ENCODE data around the gene ANKRD33. TPM values are rescaled to one million over a fixed set of nuclear protein-coding genes. Genes with fewer than 3 reads are reported as not detected.

The ANKRD33 gene
- polyA plus RNA-seq, 1 donor, result 0.17 TPM

DNA sequence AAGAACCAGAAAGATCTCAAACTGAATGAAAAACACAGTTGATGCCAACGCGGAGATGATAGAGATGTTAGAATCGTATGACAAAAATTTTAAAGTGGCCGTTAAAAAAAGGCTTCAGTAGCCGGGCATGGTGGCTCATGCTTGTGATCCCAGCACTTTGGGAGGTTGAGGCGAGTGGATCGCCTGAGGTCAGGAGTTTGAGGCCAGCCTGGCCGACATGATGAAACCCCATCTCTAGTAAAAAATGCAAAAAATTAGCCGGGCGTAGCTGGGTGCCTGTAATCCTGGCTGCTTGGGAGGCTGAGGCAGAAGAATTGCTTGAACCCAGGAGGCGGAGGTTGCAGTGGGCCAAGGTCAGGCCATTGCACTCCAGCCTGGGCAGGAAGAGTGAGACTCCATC, 14.0 kb downstream of the ANKRD33 start:
- DNase-seq, result no peak

DNA sequence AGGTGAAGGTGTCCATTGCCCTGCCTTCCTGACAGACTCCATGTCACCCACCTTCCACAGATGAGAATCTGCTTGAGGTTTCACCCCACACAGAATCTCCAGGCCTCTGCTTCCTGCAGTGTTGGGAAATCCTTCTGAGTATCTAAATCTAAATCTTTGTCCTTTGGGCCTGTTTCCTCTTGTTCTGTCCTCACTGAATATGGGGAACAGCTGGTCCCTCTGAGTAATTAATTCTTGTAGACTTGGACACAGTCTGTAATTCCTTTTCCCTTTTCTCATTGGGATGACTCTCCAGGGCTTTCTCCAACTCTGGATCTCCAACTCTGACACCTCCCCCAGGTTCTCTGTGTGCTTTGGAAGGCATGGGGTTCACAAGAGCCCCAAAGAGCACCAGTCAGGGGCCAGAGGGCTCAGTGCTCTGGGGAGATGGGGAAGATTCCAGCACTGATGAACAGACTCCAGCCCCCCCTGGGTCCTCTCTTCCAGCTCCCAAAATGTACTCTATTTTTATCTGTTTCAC, 17.1 kb downstream of the ANKRD33 start:
- no peak for DNase-seq

DNA sequence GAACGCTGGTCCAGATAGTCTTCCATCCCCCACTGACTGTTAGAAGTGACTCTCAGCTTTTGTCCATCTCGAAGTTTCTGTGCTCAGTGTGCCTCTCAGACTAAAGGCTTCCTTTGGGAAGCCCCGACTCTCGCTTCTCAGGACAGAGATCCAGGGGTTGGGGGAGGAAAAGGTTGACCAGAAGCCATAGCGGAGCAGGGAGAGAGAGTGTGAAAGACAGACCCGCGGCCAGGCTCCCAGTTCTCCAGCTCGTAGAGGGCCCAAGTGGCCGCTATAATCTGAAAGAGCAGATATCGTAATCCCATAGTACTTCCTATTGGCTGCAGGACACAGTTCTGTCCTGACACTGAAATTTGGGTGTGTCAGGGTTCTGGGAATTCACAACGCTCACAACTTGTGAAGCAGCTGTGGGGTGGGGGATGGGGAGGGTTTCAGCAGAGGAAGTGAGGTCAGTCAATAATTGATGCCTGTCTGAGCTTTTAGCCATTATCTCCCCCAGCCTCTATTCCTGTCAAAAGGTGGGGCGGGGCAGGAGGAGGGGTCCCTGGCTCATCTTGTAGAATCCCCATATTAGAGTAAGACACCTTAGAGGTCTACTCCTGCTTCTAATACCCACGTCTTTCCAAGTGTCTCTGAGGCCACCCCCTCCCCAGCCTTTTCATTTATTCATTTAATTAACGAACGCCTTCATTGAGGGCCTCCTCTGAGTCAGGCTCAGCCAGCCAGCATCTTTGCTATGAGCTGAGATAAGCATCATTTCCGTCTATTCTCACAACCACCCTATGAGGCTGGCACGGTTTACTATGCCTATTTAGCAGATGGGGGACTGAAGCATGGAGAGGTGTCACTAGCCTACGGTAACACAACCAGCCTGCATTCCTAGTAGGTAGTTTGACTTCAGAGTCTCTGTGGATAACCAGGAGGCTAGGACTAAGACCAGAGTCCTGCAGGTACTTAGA, 17.8 kb downstream of the ANKRD33 start:
- DNase-seq, result no peak

DNA sequence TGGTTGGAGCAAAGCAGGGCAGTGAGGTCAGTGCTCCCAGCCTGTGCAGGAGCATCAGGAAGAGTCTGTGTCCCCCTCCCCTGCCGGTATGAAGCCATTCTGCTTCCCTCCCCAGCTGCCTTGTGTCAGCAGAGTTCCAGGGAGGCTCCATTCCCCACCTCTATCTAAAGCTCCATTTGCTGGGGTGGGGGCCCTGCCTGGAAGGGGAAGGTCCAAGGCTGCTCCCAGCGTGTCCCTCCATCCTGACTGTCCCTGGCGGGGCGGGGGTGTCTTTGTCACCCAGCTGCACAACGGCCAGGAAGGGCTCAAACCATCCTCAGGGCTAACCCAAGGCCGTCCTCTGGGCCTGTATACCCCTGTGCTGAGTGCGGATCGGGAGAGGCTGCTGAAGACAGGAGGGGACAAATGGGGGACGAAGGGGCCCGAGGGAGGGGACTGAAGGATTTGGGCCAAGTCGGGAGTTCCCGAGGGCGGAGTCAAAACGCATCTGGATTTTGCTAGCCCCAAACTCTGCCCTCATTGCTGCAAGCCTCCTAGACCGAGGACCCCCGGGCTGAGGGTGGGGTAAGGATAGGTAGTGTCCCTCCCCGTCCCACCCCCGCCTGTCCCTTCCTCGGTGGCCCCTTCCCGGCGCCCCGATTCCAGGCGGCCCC, 18.7 kb downstream of the ANKRD33 start:
- no peak for DNase-seq

DNA sequence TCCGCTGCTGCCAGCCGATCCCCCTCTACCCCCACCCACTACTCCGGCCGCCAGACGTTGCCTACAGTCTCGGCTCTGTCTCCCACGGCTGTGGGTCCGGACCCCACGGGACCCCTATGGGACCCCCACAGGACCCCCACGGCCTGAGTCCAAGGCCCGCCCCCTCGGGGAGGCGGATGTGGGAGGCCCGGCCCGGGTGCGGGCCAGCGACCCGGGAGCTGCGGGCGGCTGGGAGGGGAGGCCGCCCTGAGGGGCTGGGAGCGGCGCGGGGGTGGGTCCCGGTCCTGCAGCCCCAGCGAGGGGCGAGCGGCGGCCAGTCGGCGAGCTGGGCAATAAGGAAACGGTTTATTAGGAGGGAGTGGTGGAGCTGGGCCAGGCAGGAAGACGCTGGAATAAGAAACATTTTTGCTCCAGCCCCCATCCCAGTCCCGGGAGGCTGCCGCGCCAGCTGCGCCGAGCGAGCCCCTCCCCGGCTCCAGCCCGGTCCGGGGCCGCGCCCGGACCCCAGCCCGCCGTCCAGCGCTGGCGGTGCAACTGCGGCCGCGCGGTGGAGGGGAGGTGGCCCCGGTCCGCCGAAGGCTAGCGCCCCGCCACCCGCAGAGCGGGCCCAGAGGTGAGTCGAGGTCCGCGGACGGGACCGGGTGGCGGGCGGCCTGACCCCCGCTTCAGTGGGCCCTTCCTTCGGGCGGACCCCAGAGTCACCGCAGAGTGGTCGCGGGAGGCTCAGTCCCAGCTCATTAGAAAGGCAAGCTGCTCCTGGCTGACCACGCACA, 19.4 kb downstream of the ANKRD33 start, which contains the start of gene ACVRL1:
ACVRL1 (plus strand) TSS at position 422 of the 773 bp plus-strand sequence. CDS start 4,971 bp downstream, outside the sequence.
- no peak for DNase-seq

DNA sequence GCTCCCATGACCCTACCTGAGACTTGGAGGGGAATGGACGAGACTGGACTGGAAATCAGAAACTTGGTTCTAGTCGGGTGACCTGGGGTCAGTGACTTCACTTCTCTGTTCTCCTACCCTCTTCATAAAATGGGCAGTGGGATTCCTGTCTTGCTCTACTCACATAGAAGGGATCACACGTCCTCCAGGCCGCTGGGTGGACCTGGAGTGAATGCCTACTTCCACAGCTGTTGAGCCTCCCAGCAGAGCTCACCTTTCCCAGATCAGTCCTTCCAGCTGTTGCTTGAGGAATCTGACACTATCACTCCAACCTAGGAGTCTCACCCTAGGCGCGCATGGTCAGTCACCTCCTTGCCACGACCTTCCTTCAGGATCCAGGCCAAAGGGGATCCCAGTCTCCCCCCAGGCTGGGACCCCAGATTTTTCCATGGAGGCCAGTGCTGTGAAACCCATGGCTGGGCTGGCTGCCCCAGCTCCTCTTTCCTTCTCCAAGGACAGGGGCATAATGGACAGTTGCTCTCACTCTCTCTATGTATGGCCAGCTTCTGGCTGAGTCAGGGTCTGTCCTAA, 20.0 kb downstream of the ANKRD33 start:
- DNase-seq, result no peak

DNA sequence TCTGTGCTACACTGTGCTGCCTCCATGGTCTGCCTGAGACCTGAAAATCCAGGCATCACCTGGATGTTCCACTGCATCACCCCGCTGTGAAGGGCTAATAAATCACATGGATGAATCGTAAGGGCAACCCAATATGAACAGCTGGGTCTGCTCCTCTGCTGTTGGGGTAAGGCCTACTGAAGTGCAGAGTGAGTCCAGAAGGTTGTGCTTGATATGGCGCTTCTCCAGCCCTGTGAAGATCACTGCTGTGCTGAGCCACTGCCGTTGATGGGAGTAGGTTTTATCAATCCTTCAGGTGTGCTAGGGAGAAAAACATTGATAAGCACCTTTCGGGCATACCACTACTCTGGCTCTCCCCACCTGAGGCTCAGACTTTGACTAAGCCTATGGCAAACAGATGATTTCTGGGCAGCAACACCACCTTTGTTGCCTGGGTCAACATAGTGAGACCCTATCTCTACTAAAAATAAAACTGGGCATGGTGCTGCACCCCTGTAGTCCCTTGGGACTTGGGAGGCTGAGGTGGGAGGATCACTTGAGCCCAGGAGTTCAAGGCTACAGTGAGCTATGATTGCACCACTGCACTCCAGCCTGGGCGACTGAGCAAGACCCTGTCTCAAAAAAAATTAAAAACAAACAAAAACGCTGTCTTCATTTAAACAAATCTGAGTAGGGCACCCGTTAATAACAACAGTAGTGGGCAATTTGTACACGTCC, 21.1 kb downstream of the ANKRD33 start:
- DNase-seq, result no peak

DNA sequence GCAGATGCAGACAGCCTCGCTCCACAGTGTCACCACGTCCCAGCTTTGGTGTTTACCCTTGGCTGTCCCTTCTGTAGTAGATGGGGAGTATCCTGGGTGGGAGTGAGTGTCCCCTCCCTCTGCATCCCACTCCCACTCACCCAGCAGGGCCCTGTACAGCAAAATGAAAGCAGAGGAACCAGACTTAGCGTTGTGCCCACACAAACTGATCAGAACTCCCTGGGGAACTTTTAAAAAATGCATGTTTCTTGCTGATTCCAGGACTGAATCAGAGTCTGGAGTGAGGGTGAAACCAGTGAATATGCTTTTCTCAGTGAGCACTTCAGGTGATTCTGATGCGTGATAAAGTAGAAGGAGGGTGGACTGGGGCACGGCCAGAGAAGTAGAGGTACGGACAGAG, 22.3 kb downstream of the ANKRD33 start:
- no peak for DNase-seq

DNA sequence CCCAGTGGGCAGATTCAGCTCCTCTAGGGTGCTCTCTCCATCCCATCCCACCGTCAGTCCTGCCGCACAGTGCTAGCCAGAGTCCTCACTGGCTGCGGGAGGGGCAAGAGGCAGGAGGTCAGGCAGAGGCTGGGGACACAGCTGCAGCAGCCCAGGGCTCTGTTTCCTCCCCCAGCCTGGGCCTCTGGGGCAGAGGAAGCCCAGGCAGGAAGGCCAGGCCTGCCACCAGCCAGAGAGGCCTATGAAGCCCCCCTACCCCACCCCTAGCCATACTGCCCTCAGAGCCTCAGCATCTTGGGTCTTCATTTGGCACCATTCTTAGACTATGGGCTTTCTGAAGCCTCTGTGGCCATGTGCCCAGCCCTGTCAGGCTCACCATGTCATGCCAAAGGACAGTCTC, 22.8 kb downstream of the ANKRD33 start:
- DNase-seq, result no peak

DNA sequence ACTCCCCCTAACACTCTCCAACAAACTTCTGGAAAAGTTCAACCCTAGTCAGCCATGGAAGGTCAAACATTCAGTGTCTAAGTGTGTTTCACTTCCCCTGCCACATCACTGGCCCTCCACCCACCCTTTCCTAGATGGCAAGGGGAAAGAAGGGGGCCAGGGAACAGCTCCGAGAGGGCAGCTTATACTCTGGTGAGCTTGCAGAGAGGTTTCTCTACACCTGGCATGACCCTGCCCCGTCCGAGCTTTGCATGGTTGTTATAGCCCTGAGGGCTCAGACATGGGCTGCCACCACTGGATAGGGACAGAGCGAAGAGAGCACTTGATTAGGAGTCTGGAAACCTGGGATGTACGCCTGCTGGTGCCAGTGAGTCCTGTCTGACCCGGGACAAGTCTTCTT, 23.4 kb downstream of the ANKRD33 start:
- no peak for DNase-seq

DNA sequence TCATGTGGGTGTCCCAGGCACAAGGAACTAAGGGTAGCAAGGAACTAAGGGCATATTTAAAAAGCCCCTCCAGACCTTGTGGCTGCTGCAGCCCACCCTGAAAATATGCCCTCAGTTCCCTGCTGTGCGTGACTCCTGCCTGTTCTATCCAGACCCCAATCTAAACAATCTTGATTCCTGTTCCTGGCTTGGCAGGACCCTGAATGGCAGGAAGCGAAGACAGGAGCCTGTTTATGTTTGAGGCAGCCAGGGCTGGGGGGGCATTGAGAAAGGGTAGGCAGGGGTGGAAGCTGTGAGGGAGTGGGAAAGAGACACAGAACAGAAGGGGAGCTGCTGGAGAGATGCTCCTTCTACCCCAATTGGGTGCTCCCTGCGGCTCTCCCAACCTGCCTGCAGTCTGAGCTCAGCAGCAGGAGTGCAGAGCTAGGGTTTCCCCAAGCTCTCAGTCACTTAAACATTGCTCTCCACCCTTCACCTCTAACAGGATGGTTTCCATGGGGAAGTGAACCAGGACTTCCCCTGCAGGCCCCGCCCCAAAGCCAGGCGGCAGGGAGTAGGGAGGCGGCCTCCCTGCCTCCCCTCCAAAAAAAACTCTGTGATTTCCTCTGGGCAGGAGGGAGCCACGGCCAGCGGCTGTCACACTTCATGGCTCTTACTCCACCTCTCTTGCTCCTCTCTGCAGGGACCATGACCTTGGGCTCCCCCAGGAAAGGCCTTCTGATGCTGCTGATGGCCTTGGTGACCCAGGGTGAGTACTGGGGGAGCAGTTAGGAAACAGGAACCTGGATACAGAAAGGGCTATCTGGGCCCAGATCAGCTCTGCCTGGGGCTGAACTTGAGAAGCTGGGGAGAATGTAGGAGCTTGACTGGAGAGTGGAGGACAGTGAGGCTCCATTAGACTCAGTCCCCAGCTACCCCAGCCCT, 24.1 kb downstream of the ANKRD33 start:
- no peak for DNase-seq

DNA sequence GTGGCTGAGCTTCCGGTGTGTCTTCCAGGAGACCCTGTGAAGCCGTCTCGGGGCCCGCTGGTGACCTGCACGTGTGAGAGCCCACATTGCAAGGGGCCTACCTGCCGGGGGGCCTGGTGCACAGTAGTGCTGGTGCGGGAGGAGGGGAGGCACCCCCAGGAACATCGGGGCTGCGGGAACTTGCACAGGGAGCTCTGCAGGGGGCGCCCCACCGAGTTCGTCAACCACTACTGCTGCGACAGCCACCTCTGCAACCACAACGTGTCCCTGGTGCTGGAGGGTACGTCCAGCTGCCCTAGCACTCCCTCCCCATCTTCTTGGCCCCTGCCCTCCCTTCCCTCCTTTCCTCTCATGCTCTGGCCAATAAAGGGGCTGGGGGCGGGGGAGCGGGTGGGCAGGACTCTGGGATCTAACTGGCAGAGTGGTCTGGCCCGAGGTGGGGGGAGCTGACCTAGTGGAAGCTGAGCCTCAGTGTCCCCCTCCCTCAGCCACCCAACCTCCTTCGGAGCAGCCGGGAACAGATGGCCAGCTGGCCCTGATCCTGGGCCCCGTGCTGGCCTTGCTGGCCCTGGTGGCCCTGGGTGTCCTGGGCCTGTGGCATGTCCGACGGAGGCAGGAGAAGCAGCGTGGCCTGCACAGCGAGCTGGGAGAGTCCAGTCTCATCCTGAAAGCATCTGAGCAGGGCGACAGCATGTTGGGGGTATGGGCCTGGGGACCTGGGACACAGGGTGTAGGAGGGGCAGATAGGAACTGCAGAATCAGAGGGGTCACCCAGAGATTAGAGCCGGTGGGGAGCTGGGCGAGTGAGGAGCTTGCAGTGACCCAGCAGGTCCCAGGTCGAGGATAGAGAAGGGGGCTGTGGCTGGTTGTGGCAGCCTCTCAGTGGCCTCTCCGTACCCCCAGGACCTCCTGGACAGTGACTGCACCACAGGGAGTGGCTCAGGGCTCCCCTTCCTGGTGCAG, 25.4 kb downstream of the ANKRD33 start:
- no peak for DNase-seq

DNA sequence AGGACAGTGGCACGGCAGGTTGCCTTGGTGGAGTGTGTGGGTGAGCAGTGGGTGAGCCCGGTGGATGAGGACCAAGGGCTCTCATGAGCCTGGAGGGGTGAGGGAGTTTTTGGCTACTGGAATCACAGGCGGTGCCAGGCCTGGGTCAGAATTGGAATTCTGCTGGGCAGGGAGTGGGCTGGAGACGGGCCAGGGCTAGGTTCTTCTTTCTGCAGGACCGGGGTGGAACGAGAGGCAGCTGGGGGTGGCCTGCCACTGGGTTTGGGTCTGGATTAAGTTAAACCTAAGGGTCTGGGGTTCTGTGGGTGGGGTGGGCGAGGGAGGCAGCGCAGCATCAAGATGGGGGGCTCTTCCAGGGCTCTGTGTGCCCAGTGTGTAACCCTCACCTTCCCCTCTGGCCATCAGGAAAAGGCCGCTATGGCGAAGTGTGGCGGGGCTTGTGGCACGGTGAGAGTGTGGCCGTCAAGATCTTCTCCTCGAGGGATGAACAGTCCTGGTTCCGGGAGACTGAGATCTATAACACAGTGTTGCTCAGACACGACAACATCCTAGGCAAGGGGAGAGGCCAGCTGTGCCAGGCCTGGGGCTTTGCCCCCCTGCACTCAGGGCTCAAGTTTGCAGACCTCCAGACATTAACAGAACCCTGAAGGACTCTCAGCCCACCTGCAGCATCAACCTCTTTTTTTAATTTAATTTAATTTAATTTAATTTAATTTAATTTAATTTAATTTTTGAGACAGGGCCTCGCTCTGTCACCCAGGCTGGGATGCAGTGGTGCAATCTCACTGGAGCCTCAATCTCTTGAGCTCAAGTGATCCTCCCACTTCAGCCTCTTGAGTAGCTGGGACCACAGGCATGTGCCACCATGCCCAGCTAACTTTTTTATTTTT, 26.4 kb downstream of the ANKRD33 start:
- DNase-seq, result no peak

DNA sequence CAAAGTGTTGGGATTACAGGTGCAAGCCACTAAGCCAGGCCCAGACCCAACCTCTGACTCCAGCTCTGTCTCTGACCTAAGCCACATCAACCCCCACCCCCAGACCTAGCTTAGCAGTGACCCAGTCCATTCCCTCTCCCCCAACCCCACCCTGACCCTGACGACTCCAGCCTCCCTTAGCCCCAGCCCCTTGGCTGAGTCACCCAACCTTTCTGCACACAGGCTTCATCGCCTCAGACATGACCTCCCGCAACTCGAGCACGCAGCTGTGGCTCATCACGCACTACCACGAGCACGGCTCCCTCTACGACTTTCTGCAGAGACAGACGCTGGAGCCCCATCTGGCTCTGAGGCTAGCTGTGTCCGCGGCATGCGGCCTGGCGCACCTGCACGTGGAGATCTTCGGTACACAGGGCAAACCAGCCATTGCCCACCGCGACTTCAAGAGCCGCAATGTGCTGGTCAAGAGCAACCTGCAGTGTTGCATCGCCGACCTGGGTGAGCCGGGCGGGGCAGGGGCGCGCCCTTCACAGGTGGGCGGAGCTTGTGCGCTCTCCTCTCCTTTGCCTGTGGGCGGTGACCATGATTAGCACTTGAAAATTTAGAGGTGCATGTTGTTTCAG, 27.2 kb downstream of the ANKRD33 start:
- DNase-seq, result no peak

DNA sequence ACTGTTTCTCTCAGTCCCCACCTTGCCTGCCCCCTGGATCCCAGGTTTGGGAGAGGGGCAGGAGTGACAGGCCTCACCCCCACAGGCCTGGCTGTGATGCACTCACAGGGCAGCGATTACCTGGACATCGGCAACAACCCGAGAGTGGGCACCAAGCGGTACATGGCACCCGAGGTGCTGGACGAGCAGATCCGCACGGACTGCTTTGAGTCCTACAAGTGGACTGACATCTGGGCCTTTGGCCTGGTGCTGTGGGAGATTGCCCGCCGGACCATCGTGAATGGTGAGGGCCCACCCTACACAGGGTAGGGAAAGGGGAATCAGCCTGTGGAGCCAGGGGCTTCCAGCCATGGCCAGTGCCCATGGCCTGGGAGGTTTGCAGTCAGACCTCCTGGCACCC, 28.0 kb downstream of the ANKRD33 start:
- no peak for DNase-seq

DNA sequence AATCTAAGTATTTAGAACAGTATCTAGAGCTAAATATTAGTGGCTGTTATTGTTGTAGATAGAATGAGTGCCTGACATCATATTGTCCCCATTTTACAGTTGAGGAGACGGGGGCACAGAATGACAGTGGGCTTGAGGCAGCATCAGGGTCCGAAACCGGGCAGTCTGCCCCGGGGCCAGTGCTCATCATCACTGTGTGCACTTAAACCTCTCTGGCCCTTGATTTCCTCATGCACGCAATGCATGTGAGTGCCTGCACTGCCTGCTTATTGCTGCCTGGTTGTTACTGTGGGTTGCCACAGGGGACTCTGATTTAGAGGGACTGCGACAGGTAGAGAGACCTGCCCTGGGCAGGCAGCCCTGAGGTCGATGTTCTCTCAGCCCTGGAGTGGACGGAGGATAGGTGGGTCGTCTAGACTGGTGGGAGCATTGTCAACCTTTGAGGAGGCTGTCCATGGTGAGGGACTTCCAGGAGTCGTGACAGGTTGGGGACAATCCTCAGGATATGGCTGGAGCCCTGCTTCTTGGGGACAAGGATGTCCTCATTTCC, 29.2 kb downstream of the ANKRD33 start:
- no peak for DNase-seq

Measured in left kidney (tissue), 2 donors.